ENCODE data around the gene STX8. TPM values are rescaled to one million over a fixed set of nuclear protein-coding genes. Genes with fewer than 3 reads are reported as not detected.

STX8 gene
- total and polyA plus RNA-seq, 9 of the 15 experiments (the other 6 are each of a cell fraction or from before 2014, with no cell fraction given), result 14.6 to 42.5 (median 22.1) TPM

DNA sequence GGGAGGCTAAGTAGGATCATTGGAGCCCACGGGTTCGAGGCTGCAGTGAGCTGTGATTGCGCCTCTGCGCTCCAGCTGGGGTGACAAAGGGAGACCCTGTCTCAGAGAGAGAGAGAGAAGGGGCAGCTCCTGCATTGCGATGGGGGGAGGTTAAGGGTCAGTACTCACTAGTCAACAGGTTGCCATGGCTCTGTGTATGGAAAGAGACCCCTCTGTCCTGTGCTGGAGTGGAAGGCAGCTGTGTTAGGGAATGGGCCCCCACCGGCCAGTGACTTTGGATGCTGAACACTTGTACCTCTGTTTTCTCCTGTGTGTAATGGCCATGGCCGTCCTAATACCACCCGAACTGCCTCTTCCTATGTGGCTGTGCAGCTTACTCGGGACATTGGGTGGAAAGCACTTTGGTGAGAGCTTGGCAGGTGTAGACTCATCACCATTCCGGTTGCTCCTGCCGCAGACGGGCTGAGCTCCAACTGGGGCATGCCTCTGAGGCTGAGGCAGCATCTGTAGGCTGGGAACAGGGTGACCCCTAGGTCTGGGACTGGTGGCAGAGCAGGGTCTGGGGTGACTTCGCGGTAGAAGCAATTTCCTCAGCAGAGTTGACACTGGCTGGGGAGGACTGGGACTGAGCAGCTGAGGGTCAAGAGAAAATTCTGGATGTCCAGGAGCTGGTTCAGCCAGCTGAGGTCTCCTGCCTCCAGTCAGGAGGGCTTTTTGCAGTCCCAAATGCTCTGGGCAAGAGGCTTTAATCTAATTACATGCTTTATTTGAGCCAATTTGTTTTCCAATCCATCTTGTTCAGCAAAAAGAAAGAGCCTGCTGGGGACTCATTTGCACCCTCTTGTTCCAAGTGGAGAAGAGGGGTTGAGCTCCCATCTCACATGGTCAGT, 369.9 kb downstream of the STX8 start (continued):
- TF ChIP-seq, protein P1, sequence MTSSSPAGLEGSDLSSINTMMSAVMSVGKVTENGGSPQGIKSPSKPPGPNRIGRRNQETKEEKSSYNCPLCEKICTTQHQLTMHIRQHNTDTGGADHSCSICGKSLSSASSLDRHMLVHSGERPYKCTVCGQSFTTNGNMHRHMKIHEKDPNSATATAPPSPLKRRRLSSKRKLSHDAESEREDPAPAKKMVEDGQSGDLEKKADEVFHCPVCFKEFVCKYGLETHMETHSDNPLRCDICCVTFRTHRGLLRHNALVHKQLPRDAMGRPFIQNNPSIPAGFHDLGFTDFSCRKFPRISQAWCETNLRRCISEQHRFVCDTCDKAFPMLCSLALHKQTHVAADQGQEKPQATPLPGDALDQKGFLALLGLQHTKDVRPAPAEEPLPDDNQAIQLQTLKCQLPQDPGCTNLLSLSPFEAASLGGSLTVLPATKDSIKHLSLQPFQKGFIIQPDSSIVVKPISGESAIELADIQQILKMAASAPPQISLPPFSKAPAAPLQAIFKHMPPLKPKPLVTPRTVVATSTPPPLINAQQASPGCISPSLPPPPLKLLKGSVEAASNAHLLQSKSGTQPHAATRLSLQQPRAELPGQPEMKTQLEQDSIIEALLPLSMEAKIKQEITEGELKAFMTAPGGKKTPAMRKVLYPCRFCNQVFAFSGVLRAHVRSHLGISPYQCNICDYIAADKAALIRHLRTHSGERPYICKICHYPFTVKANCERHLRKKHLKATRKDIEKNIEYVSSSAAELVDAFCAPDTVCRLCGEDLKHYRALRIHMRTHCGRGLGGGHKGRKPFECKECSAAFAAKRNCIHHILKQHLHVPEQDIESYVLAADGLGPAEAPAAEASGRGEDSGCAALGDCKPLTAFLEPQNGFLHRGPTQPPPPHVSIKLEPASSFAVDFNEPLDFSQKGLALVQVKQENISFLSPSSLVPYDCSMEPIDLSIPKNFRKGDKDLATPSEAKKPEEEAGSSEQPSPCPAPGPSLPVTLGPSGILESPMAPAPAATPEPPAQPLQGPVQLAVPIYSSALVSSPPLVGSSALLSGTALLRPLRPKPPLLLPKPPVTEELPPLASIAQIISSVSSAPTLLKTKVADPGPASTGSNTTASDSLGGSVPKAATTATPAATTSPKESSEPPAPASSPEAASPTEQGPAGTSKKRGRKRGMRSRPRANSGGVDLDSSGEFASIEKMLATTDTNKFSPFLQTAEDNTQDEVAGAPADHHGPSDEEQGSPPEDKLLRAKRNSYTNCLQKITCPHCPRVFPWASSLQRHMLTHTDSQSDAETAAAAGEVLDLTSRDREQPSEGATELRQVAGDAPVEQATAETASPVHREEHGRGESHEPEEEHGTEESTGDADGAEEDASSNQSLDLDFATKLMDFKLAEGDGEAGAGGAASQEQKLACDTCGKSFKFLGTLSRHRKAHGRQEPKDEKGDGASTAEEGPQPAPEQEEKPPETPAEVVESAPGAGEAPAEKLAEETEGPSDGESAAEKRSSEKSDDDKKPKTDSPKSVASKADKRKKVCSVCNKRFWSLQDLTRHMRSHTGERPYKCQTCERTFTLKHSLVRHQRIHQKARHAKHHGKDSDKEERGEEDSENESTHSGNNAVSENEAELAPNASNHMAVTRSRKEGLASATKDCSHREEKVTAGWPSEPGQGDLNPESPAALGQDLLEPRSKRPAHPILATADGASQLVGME (CRISPR knock-in tag; IDR thresholded peaks at IDR 0.05), result no peak
- TF ChIP-seq BCOR (IDR thresholded peaks at IDR 0.05) (no peak), ZNF197 (CRISPR knock-in tag; IDR thresholded peaks at IDR 0.05; ENCODE audit: low read depth) (no peak), SMAD4 (CRISPR knock-in tag; conservative IDR thresholded peaks at IDR 0.05) (no peak), LEF1 (IDR thresholded peaks at IDR 0.05) (no peak)
